ES-I3 (cell line): ENCODE data around the gene CTNNA2.

Experiments
- H3K36me3 ChIP-seq: 2 replicates; pipeline ENCODE4 v1.6.1; 2013; ENCODE audit warnings: mild to moderate bottlenecking, low read length, control low read depth, moderate library complexity; ENCODE audit not compliant: insufficient read depth
- H3K4me1 ChIP-seq: 2 replicates; pipeline ENCODE4 v1.6.1; 2013; ENCODE audit warnings: mild to moderate bottlenecking, control low read depth, low read length; ENCODE audit not compliant: insufficient read depth
- H3K9ac ChIP-seq: 2 replicates; pipeline ENCODE4 v1.6.1; 2013; ENCODE audit warnings: low read depth, mild to moderate bottlenecking, low read length, moderate library complexity
- H3K9me3 ChIP-seq: 2 replicates; pipeline ENCODE4 v1.6.1; 2013; ENCODE audit warnings: mild to moderate bottlenecking, low read length, moderate library complexity; ENCODE audit not compliant: control insufficient read depth, insufficient read depth

Gene CTNNA2

DNA sequence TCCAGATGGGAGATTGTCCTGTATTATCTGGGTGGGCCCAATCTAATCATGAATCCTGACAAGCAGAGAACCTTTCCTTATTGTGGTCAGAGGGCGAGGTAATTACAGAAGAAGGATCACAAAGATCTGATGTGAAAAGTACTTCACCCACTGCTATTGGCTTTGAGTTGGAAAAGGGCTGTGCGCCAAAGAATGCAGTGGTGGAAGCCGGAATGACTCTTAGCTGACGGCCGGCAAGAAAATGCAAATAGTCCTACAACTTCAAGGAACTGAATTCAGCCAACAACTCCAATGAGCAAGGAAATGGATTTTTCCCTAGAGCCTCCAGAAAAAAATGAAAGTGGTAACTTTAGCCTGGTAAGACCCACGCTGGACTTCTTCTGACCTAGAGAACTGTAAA, 67.3 kb downstream of the CTNNA2 start:
- Histone ChIP-seq H3K4me1 (peaks cover 10% of the 10 kb centered on the region), H3K36me3 (no peaks in the 10 kb centered on the region), H3K9me3 (no peaks in the 10 kb centered on the region), H3K9ac (no peak overlapping the region)

DNA sequence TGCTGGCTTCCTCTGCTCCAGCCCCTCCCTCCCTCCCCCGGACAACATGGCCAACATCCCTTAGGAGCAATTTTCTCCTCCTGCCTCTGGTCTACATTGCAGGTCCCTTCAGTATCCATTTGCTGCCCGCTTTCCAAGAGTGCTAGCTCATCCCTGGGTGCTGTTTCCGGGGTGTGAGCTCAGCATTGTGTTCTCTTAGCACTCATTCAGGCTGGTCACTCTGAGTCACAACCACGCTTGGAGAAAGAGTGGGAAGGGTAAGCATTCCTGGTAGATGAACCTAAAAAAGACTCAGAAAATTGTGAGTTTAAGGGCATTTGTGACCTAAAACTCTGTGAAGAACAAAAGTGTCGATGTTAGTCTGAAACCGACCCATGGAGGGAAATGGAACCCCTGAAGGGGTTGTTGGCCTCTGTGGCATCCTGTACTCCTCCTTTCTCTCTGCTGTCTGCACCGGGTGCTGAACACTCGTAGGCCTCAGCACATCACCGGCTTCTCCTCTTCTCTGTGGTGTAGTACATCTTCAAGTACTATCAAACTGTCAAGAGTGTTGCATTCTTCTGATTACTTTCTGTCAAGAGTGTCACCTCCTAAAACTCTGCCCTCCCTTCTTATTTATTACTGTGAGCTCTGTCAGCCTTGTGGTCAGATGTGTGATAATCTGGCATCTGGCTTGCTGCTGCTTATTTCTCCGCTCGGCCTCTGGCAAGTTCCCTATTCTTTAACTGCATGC, 73.0 kb downstream of the CTNNA2 start:
- peaks cover 6% of the 10 kb centered on the region; the same call in 1 of the 2 replicates for H3K4me1 ChIP-seq
- H3K9me3 ChIP-seq, result no peaks in the 10 kb centered on the region
- H3K36me3 ChIP-seq, result no peaks in the 10 kb centered on the region
- no peak overlapping the region for H3K9ac ChIP-seq

DNA sequence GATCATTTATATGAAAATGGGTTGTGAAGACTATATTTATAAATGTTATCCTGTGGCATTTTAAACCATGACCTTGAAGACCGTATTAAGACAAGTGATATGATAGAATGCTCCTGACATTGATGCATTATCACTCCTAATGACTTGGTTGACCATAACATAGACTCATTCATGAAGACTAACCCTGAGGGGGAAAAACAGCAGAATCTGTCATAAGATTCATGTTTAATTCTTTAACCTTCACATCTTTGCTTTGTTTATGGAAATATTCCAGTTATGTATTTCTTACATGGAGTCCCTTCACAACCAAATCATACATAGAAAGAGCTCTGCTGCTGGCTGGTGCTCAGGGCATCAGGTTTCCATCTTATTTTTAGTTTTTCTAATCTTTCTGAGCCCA, 78.4 kb downstream of the CTNNA2 start:
- Histone ChIP-seq H3K4me1 (peaks cover 10% of the 10 kb centered on the region; the same call in 1 of the 2 replicates), H3K9ac (no peak overlapping the region), H3K9me3 (no peaks in the 10 kb centered on the region), H3K36me3 (no peaks in the 10 kb centered on the region)

DNA sequence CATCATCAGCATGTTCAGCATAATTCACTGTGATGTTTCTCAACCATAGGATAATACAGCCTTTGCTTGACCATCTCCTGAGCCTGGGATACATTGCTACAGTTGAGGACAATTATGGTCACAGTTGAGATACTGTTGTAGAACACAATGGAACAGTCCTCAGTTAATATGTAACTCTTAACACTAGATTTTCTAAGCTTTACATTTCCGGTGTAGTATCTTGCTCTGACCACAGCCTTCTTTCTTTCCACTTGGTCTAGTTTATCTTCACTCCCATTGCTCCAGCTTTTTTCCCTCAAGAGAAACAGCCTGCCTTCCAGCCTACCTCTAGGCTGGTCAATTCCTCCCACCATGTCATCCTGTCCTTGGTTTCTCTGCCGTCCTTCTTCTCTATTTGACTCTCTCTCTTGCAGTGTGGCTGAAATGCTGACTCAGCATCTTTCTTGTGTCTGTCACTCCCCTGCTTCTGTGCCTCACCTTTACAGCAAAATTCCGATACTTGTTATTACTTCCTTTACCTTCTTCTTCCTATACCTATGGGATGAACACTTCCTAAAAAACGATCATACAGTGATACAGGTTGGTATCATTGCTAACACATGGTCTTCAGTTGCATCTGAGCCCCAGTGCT, 80.5 kb downstream of the CTNNA2 start:
- no peaks in the 10 kb centered on the region for H3K36me3 ChIP-seq
- H3K9ac ChIP-seq, result no peak overlapping the region
- peaks cover 15% of the 10 kb centered on the region; the same call in 1 of the 2 replicates for H3K4me1 ChIP-seq
- no peaks in the 10 kb centered on the region for H3K9me3 ChIP-seq

DNA sequence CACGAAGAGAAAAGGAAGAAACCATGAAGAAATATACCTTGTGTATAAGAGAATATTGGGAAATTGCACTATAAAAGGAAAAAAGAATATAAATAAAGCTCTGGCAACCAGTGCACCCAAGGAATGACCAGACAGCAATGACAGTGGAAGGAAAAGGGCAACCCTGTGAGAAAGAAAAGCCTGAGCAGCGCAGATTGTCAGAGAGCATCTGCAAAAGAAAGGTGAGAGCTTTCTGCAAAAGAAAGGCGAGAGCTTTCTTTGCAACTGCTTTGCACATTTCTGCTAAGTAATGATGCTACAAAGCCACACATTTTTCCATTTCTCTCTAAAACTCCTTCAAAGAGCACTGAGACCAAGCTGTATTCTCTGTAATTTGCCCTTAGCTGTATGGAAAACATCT, 83.6 kb downstream of the CTNNA2 start:
- no peaks in the 10 kb centered on the region for H3K9me3 ChIP-seq
- peaks cover 9% of the 10 kb centered on the region; the same call in 1 of the 2 replicates for H3K4me1 ChIP-seq
- no peaks in the 10 kb centered on the region for H3K36me3 ChIP-seq
- H3K9ac ChIP-seq, result no peak overlapping the region

DNA sequence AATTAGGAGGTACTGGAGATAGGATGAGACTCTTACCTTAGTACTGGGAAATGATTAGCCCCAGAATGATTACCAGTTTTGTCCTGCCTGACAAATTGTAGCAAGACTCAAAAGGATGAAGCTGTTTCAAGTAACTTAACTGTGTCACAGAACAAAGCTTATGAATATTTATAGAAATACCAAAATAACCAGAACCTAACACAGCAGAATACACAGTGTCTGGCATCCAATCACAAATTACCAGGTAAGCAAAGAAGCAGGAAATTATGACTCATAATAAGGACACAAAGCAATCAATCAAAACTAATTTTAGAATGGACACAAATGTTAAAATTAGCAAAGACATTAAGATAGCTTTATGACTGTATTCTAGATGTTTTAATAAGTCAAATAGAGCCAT, 91.9 kb downstream of the CTNNA2 start:
- no peak overlapping the region for H3K9ac ChIP-seq
- no peaks in the 10 kb centered on the region for H3K9me3 ChIP-seq
- H3K36me3 ChIP-seq, result no peaks in the 10 kb centered on the region
- no peaks in the 10 kb centered on the region for H3K4me1 ChIP-seq

DNA sequence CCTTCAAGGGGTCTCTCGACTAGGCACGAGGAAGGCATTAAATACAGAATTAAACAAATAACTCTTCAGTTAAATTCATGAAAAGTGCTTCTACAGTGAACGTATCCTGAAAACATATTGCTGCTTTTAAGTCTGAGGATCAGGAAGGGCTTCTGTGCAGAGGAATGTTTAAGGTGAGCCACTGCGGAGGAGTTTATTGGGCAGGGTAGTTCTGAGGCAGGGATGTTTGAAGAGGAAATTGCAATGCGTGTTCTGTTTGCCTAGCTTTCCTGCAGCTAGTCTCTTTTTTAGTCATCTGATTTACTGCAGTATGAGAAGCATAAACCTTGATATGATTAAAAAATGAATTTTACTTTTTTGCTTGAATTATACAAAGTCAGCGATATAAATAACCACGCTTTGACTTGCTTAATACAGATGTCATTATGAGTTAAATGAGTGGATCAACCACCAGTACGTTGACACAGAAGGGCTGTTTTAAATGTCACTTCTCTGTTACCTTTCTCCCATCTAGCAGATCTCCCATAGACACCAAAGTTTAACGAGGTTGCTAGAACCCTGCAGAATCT, 98.7 kb downstream of the CTNNA2 start:
- Histone ChIP-seq H3K9ac (no peak overlapping the region), H3K36me3 (no peaks in the 10 kb centered on the region), H3K9me3 (no peaks in the 10 kb centered on the region), H3K4me1 (0 out of 2 replicates have a peak, but pooled peaks cover 3% of the 10 kb centered on the region)

DNA sequence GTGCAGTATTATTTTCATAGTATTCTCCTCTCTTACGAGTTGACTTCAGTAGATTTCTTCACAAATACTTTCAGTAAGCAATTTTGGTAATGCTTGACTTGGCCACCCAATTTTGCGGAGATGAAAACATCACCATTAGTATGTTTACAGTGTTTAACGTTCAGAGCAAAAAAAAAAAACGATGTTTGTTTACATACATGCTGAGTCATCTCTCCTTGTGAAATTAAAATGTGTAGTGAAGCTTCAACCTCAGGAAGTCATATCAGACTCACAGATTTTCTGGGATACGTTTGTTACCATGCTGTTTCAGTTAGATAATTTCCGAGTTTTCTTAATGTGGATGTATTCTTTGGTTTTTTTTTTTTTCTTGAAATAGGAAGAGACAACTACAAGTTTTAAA, 100.1 kb downstream of the CTNNA2 start:
- no peaks in the 10 kb centered on the region for H3K9me3 ChIP-seq
- 0 out of 2 replicates have a peak, but pooled peaks cover 3% of the 10 kb centered on the region for H3K4me1 ChIP-seq
- no peak overlapping the region for H3K9ac ChIP-seq
- no peaks in the 10 kb centered on the region for H3K36me3 ChIP-seq

DNA sequence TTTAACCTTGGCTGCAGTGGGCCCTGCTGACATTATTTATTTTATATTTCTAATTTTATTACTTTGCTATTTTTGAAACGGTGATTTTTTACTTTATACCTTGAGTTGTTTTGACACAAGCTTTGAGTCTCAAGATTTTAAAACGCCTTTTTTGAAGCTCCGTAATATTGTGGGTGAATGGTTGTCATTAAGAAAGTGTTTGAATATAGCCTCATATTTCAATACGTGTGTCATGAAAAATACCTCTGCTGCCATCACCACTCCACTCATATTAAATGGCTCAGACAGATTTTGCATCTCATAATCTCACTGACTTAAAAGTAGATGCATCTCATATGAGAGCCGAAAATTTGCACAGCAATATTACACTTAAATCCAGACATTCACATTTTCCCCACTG, 106.6 kb downstream of the CTNNA2 start:
- Histone ChIP-seq H3K4me1 (no peaks in the 10 kb centered on the region), H3K9ac (no peak overlapping the region), H3K9me3 (no peaks in the 10 kb centered on the region), H3K36me3 (no peaks in the 10 kb centered on the region)

DNA sequence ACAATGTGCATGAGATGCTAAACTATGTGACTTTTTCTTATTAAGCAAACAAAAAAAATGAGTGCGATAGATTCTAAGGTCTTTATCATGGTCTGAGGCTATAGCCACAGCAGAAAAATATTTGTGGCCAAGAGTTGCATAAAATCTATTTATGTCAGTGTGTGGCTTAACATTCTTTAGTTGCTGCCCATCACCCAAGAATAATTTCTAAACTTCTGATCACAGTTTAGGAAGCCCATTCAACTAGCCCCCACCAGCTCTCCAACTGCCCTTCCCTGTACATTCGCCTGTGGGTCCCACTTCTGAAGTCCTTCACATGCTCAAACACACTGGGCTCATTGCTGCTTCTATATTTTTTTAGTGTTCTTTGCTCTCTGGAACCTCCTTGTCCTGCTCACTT, 107.1 kb downstream of the CTNNA2 start:
- no peak overlapping the region for H3K9ac ChIP-seq
- H3K4me1 ChIP-seq, result no peaks in the 10 kb centered on the region
- no peaks in the 10 kb centered on the region for H3K9me3 ChIP-seq
- H3K36me3 ChIP-seq, result no peaks in the 10 kb centered on the region

DNA sequence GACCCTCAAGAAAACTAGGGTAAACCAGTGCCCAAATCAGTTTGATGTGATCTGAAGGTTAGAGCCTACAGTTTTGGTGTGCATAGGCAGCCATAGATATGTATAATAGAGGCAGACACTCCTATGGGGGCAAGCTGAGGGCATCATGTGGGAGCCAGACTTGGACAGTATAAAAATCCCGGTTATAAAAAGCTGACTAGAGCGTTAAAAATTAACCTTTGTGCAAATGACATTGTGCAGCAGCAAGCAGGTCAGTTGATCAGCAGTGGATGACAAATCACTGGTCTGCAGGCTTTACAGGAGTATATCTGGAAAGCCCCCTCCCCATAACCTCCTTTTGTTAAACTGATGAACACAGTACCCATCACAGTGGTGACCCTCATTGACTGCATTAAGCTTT, 107.8 kb downstream of the CTNNA2 start:
- Histone ChIP-seq H3K36me3 (no peaks in the 10 kb centered on the region), H3K9ac (no peak overlapping the region), H3K9me3 (no peaks in the 10 kb centered on the region), H3K4me1 (no peaks in the 10 kb centered on the region)

DNA sequence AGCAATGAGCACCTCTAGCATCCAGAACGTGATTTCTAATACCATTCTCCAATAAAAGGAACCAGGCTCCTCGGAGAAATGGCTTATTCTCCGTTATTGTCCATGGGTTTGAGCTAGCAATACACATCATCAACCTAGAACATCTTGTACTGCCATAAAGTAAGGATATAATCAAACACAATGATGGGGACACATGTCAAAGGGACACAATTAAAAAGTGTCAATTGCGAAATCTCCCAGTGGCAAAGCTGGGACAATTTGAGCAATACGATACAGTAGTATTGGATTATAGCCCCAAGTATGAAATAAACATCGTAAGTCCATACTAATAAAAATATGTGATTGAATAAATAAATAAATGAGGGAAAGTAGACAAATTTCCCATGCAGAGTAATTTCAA, 108.4 kb downstream of the CTNNA2 start:
- no peak overlapping the region for H3K9ac ChIP-seq
- H3K4me1 ChIP-seq, result no peaks in the 10 kb centered on the region
- H3K36me3 ChIP-seq, result no peaks in the 10 kb centered on the region
- no peaks in the 10 kb centered on the region for H3K9me3 ChIP-seq

DNA sequence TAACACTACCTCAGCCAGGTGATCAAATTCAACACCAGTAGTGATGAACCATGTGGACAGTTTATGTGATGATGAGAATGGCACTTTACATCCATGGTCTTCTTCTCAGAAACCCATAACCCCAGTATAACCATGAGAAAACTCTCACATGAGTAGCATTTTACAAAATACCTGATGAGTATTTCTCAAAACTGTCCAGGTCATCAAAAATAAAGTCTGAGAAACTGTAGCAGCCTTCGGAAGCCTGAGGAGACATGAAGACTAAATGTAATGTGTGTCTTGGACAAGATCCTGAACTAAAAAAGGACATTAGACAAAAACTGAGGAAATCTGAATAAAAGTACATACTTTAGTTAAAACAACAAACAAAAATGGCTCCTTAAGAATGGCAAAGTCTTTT, 108.9 kb downstream of the CTNNA2 start:
- Histone ChIP-seq H3K9me3 (no peaks in the 10 kb centered on the region), H3K9ac (no peak overlapping the region), H3K4me1 (no peaks in the 10 kb centered on the region), H3K36me3 (no peaks in the 10 kb centered on the region)

DNA sequence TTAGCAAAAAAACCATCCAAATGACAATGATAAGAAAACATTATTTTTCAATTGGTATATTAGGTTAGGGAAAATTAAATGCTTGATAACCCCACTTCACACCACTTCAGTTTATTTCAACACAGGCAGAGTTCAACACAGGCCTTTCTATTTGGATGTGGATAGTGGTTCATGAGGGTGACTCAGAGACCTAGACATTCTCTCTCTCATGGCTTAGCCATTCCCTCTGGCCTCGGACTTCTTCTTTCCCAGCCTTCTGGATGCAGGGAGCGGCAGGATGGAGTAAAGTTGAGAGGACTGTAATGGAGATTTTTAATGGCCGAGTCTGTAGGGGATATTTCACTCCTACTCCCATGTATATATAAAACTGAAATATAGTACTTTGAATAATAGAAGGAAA, 109.7 kb downstream of the CTNNA2 start:
- H3K4me1 ChIP-seq, result no peaks in the 10 kb centered on the region
- no peaks in the 10 kb centered on the region for H3K9me3 ChIP-seq
- no peak overlapping the region for H3K9ac ChIP-seq
- no peaks in the 10 kb centered on the region for H3K36me3 ChIP-seq

DNA sequence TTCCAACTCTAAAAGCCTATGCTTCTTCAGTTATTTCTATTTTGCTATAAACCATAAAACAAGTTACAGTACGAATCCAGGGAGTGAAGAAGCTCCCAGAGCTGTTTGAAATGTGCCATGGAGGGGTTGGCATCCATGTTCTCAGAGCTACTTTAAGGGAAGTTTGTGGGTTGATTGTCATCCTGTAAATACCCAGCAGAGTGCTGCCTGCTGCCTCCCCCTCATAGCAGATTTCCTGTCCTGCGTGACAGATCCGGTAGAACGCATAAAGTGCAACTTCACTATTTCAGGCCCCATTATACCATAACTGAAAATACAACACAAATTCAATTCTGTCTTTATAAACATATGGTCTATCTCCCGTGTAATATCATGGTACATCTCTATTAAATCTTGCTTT, 114.4 kb downstream of the CTNNA2 start:
- H3K9ac ChIP-seq, result no peak overlapping the region
- H3K9me3 ChIP-seq, result no peaks in the 10 kb centered on the region; the same call in 1 of the 2 replicates
- peaks cover 4% of the 10 kb centered on the region for H3K4me1 ChIP-seq
- no peaks in the 10 kb centered on the region for H3K36me3 ChIP-seq
